Mesendoderm (in vitro differentiated cells): Measurements from ENCODE around the gene OSBPL1A.

ENCODE experiments used
- DNase-seq: peaks from one replicate; pipeline ENCODE4 v3.0.0; 2013
- H2AK5ac ChIP-seq: 2 replicates; pipeline ENCODE4 v1.6.1; 2013; ENCODE audit warnings: low read length, inconsistent platforms
- H2BK120ac ChIP-seq: 2 replicates; pipeline ENCODE4 v1.6.1; 2013; ENCODE audit warnings: low read depth, mild to moderate bottlenecking, low read length, moderate library complexity, mixed read lengths
- H2BK15ac ChIP-seq: replicated peaks from 2 replicates; pipeline ENCODE4 v1.6.1; 2013; ENCODE audit warnings: low read depth, mild to moderate bottlenecking, moderate library complexity
- H2BK5ac ChIP-seq: 2 replicates; pipeline ENCODE4 v1.6.1; 2013; ENCODE audit warnings: low read length, inconsistent platforms
- H3K18ac ChIP-seq: 2 replicates; pipeline ENCODE4 v1.6.1; 2013; ENCODE audit warnings: mild to moderate bottlenecking, low read length, mixed read lengths
- H3K23ac ChIP-seq: one replicate; pipeline ENCODE4 v1.6.1; 2013; ENCODE audit warnings: low read length
- H3K27ac ChIP-seq: 2 replicates; pipeline ENCODE4 v1.5.1; 2013; ENCODE audit warnings: low read depth, mild to moderate bottlenecking, inconsistent platforms, low read length, moderate library complexity
- H3K27me3 ChIP-seq: 2 replicates; pipeline ENCODE4 v1.6.1; 2013; ENCODE audit warnings: low read length, control low read depth, mild to moderate bottlenecking, inconsistent platforms; ENCODE audit not compliant: insufficient read depth, poor library complexity
- H3K36me3 ChIP-seq: 2 replicates; pipeline ENCODE4 v1.6.1; 2013; ENCODE audit warnings: low read length, inconsistent platforms; ENCODE audit not compliant: control insufficient read depth, insufficient read depth
- H3K4ac ChIP-seq: one replicate; pipeline ENCODE4 v1.6.1; 2013; ENCODE audit warnings: low read depth, mild to moderate bottlenecking, low read length, moderate library complexity
- H3K4me1 ChIP-seq: 2 replicates; pipeline ENCODE4 v1.6.1; 2013; ENCODE audit warnings: low read depth, low read length, inconsistent platforms; ENCODE audit not compliant: control insufficient read depth
- H3K4me2 ChIP-seq: 2 replicates; pipeline ENCODE4 v1.6.1; 2013; ENCODE audit warnings: low read length
- H3K4me3 ChIP-seq: 2 replicates; pipeline ENCODE4 v1.5.1; 2013; ENCODE audit warnings: mild to moderate bottlenecking, low read length
- H3K56ac ChIP-seq: one replicate; pipeline ENCODE4 v1.6.1; 2013; ENCODE audit warnings: low read length
- H3K79me1 ChIP-seq: 2 replicates; pipeline ENCODE4 v1.6.1; 2013; ENCODE audit warnings: low read length, inconsistent platforms
- H3K79me2 ChIP-seq: 2 replicates; pipeline ENCODE4 v1.6.1; 2013; ENCODE audit warnings: mild to moderate bottlenecking, low read length; ENCODE audit not compliant: control insufficient read depth, insufficient read depth
- H3K9ac ChIP-seq: 2 replicates; pipeline ENCODE4 v1.6.1; 2013; ENCODE audit warnings: low read length, inconsistent platforms
- H4K5ac ChIP-seq: one replicate; pipeline ENCODE4 v1.6.1; 2013; ENCODE audit warnings: low read length
- H4K8ac ChIP-seq: one replicate; pipeline ENCODE4 v1.6.1; 2013; ENCODE audit warnings: low read depth, mild to moderate bottlenecking, control low read depth, low read length, moderate library complexity
- WGBS: extraction: QIAGEN DNeasy Blood & Tissue Kit; methylation state at CpG from one replicate; pipeline ENCODE4 v1.1.7; 2013; ENCODE audit warnings: low lambda C conversion rate, missing lambda C conversion rate; ENCODE audit not compliant: insufficient coverage; ENCODE audit errors: extremely low coverage; 5-methylcytosine and 5-hydroxymethylcytosine counted together

Gene OSBPL1A

DNA sequence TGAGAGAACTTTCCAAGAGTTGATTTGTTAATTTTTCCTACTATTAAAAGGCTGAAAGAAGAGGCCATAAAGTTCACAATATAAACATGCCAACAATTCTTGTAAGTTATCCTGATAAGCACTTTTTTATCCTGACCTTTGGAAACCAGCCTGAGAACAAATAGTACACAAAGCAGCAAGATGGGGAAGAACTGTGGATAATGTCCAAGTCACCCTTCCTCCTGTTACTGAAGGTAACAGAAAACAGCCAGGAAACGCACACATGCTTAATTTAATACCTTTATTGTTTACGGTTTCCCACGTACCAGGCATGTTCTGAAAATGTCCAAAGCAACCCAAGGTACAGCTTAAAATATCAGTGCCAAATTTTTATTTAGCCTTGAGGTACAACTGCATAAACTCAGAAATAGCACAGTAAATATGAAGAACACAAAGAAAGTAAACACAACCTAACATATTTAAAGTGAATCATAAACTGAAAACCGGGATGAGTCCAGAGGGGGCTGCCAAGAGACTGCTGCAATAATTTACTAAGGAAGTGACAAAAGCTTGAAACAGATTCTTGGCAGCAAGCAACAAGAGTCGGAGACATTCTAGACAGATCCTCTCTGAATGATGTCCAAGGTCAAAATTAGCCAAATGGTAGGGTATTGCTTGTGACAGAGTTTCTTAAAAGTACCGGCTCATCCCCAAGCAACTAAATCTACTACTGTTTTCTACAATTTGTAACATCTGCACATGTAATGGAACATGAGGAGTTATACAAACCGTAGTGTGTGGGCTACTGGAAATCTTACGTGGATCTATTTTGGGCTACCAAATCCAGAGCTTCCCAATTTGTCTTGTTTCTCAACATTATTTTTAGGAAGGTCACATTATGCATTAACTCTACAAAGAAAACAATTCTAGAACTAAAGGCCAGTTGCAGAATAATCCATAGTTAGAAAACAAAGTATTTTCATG lies 165.6 kb downstream of the OSBPL1A start:
- Histone ChIP-seq H3K4me1 (peaks cover 1% of the 10 kb centered on the region), H2BK15ac (no peak overlapping the region), H3K27me3 (no peaks in the 10 kb centered on the region), H3K79me2 (no peaks in the 10 kb centered on the region), H3K4me2 (no peak overlapping the region), H3K4ac (no peak overlapping the region), H2AK5ac (no peak overlapping the region), H4K8ac (no peak overlapping the region), H3K36me3 (no peaks in the 10 kb centered on the region), H2BK120ac (no peak overlapping the region), H4K5ac (no peak overlapping the region), H3K18ac (no peak overlapping the region), H3K79me1 (no peaks in the 10 kb centered on the region), H2BK5ac (no peak overlapping the region), H3K56ac (no peak overlapping the region), H3K4me3 (no peak overlapping the region), H3K27ac (no peak overlapping the region), H3K9ac (no peak overlapping the region), H3K23ac (no peak overlapping the region)
- no peak for DNase-seq
- WGBS, result no CpG with 5 or more reads among the region's 8 CpGs

- Histone ChIP-seq H3K4ac (no peak overlapping the region), H3K4me1 (peaks cover 1% of the 10 kb centered on the region), H3K4me2 (no peak overlapping the region), H3K27me3 (no peaks in the 10 kb centered on the region), H3K4me3 (no peak overlapping the region), H2BK120ac (no peak overlapping the region), H3K18ac (no peak overlapping the region), H3K36me3 (no peaks in the 10 kb centered on the region), H4K5ac (no peak overlapping the region), H2AK5ac (no peak overlapping the region), H2BK5ac (no peak overlapping the region), H3K9ac (no peak overlapping the region), H2BK15ac (no peak overlapping the region), H3K79me1 (no peaks in the 10 kb centered on the region), H4K8ac (no peak overlapping the region), H3K23ac (no peak overlapping the region), H3K56ac (no peak overlapping the region), H3K27ac (no peak overlapping the region), H3K79me2 (no peaks in the 10 kb centered on the region)
- no CpG with 5 or more reads among the region's 5 CpGs for WGBS
- no peak for DNase-seq
These were observed 166.9 kb downstream of the OSBPL1A start for GRCh38 chr18:24230766-24231165.

DNA sequence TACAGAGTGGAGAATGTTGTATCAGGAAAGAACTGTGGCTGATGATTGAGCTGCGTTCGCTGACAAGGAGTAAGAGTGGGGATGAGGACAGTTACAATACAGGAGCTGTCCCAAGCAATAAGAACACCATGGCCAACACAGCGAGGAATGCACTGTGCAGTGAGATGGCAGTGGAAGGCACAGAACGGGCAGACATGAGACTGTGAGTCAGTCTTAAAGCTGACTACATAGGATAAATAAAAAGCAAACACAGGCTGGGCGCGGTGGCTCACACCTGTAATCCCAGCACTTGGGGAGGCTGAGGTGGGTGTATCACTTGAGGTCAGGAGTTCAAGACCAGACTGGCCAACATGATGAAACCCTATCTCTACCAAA lies 169.0 kb downstream of the OSBPL1A start:
- Histone ChIP-seq H2BK15ac (no peak overlapping the region), H2BK5ac (no peak overlapping the region), H3K36me3 (no peaks in the 10 kb centered on the region), H3K4me3 (no peak overlapping the region), H2BK120ac (no peak overlapping the region), H3K27me3 (no peaks in the 10 kb centered on the region), H2AK5ac (no peak overlapping the region), H3K79me1 (no peaks in the 10 kb centered on the region), H3K4me2 (no peak overlapping the region), H3K27ac (no peak overlapping the region), H3K4me1 (no peaks in the 10 kb centered on the region), H3K79me2 (no peaks in the 10 kb centered on the region), H4K8ac (no peak overlapping the region), H3K18ac (no peak overlapping the region), H3K4ac (no peak overlapping the region), H3K56ac (no peak overlapping the region), H4K5ac (no peak overlapping the region), H3K9ac (no peak overlapping the region), H3K23ac (no peak overlapping the region)
- no peak for DNase-seq
- no CpG with 5 or more reads among the region's 6 CpGs for WGBS

DNA sequence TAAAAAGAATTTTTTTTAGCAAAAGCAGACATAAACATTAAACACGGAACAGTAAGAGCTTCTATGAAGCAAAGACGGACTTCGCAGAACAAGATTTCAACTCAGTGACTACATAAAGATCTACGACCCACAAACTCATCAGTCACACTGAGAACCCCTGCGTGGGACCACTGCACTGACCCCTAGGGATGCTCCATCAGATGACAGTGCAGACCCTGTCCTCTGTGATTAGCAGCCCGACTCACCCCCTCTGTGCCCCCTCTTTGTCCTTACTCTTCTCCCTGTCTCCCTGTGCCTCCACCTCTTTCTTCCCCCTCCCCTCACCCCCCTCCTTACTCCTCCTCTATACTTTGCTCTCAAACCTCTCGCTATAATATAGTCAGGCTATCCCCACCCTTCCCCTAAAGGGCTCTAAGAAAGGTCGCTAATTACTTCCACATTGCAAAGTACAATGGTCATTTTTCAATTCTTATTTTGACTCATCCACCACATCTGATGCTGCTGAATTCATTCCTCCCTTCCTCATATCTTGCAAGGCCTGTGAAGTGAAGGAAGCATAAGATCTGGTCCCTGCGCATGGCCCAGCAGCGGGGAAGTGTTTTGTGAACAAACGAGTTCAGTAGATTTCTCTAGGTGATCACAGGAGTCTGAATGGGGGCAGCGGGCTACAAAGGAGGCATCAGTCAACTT lies 169.5 kb downstream of the OSBPL1A start:
- Histone ChIP-seq H4K8ac (no peak overlapping the region), H3K4me1 (no peaks in the 10 kb centered on the region), H3K27ac (no peak overlapping the region), H4K5ac (no peak overlapping the region), H3K36me3 (no peaks in the 10 kb centered on the region), H3K23ac (no peak overlapping the region), H3K4me3 (no peak overlapping the region), H2BK5ac (no peak overlapping the region), H3K56ac (no peak overlapping the region), H3K9ac (no peak overlapping the region), H2BK15ac (no peak overlapping the region), H3K18ac (no peak overlapping the region), H3K27me3 (no peaks in the 10 kb centered on the region), H2BK120ac (no peak overlapping the region), H3K4ac (no peak overlapping the region), H2AK5ac (no peak overlapping the region), H3K79me2 (no peaks in the 10 kb centered on the region), H3K4me2 (no peak overlapping the region), H3K79me1 (no peaks in the 10 kb centered on the region)
- no peak for DNase-seq
- no CpG with 5 or more reads among the region's 12 CpGs for WGBS

DNA sequence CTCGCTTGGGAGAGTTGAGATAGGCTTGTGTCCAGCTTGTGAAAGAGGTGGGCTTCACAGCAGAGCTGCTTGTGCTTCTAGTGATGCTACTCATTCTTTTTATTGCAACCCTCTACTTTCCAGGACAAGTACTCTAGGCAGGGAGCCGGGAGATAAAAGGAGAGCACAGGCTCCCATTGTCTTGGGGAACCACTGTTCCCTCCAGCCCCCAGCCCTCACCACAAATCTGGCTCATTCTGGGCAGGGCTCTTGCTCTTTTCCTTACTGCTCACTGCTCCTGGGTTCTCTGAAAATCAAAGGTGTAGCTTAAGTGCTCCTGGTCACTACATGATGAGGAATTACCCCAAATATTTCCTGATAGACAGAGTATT lies 177.3 kb downstream of the OSBPL1A start:
- H3K79me2 ChIP-seq, result no peaks in the 10 kb centered on the region
- no CpG with 5 or more reads among the region's 2 CpGs for WGBS
- H3K9ac ChIP-seq, result no peak overlapping the region
- no peak overlapping the region for H3K4me2 ChIP-seq
- no peak overlapping the region for H2BK5ac ChIP-seq
- no peaks in the 10 kb centered on the region for H3K79me1 ChIP-seq
- no peak overlapping the region for H3K23ac ChIP-seq
- H3K4ac ChIP-seq, result no peak overlapping the region
- no peak overlapping the region for H4K5ac ChIP-seq
- no peak overlapping the region for H2AK5ac ChIP-seq
- no peaks in the 10 kb centered on the region for H3K36me3 ChIP-seq
- H3K4me1 ChIP-seq, result no peaks in the 10 kb centered on the region
- H2BK15ac ChIP-seq, result no peak overlapping the region
- no peak overlapping the region for H3K4me3 ChIP-seq
- DNase-seq, result peak; percentile 8
- no peak overlapping the region for H2BK120ac ChIP-seq
- H4K8ac ChIP-seq, result no peak overlapping the region
- no peak overlapping the region for H3K56ac ChIP-seq
- no peak overlapping the region for H3K27ac ChIP-seq
- H3K18ac ChIP-seq, result no peak overlapping the region
- no peaks in the 10 kb centered on the region for H3K27me3 ChIP-seq
